D341Med (cell line): Measurements from ENCODE around the gene XKR3.
"Not testable (repeated sequence)": the region's sequence is repeated elsewhere in the genome, so short reads cannot be mapped to it uniquely, and the experiment has no call there.

ENCODE experiments used
- DNase-seq: peaks from one replicate; pipeline ENCODE4 v3.0.0; 2012; ENCODE audit warnings: low spot score

Gene XKR3

GRCh38 chr22:16824716-16825687, at the start of gene XKR3:
XKR3 (minus strand) TSS chr22:16825411; CDS start chr22:16808073, 17,338 bp downstream.
- DNase-seq: no peak

GRCh38 chr22:16869640-16870039, 44.4 kb upstream of the XKR3 start:
- DNase-seq: not testable (repeated sequence)

- DNase-seq: no peak
Observed at GRCh38 chr22:16866167-16866566, 41.0 kb upstream of the XKR3 start.

- DNase-seq: not testable (repeated sequence)
Observed at GRCh38 chr22:16856851-16857250, 31.6 kb upstream of the XKR3 start.

DNA sequence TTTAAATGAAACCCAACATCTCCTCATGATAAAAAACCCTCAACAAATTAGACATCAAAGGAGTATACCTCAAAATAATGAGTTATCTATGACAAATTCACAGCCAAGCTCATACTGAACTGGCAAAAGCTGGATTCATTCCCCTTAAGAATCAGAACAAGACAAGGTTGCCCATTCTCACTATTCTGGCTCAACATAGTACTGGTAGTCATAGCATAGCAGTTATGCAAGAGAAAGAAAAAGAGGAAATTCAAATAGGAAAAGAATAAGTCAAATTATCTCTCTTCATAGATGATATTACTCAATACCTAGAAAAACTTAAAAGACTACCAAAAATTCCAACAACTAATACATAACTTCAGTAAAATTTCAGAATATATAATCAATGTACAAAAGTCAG, 29.4 kb upstream of the XKR3 start:
- no peak for DNase-seq

DNA sequence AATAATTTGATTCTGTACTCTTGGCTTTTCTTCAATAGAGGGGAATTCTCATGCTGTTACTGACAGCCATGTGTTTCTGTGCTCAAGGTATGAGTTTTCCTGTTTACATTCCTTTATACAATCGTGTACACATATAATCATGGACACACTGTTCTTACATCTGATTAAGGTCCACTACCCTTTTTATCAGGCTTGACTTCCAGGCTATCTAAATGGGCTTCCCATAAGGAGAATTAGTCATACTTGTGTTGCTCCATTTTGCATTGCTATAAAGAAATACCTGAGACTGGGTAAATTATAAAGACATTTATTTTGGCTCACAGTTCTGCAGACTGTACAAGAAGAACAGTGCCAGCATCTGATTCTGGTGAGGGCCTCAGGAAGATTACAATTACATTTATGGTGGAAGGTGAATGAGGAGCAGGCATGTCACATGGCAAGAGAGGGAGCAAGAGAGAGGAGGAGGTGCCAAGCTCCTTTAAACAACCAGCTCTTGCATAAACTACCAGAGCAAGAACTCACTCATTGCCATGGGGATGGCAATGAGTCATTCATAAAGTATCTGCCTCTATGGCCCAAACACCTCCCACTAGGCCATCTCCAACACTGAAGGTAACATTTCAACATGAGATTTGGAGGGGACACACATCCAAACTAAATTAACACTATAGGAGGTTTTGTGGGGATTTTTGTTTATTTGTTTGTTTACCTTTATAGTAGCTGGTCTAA, 26.2 kb upstream of the XKR3 start:
- DNase-seq: not testable (repeated sequence)

GRCh38 chr22:16847271-16847670, 22.1 kb upstream of the XKR3 start:
- DNase-seq: no peak

- DNase-seq: no peak
Observed at GRCh38 chr22:16845881-16846280, 20.7 kb upstream of the XKR3 start.

GRCh38 chr22:16845465-16845864, 20.3 kb upstream of the XKR3 start:
- DNase-seq: no peak

DNA sequence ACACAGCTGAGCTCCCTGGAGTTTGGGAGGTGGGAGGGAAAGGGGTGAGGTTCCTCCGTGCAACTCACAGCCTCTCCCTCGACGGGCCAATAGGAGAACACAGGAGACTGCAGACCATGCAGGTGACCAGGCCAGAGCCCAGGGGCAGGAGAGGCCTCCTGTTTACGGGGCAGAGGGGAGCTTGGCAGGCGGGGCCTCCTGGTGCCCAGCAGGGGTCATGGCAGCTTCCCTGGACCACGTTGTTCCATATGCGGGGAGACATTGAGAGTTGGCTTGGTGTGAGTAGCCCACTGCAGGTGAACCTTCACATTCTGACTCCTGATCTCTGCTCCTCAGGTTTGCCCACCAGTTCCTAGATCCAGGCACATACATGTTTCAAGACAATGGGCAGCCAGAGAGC, 19.3 kb upstream of the XKR3 start:
- peak; percentile 15 for DNase-seq

- no peak for DNase-seq
Observed at GRCh38 chr22:16838073-16838472, 12.9 kb upstream of the XKR3 start.

DNA sequence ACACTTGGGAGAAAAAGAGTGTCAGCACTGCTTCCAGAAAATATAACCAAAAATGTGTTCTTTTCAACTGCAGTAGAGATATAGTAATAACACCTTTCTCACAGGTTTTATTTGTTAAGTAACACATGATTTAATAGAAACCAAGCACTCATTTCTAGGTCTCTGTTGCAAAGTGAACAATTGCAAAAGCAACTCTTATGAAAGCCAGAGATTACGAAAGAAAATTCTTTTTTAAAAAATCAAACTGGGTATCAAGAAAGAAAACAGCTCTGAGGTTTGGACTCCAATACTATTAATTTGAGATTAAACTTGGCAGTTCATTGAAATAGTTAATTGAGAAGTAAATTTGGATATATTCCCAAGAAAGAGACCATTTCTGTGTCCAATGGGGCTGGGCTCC, 9.8 kb upstream of the XKR3 start:
- no peak for DNase-seq

- no peak for DNase-seq
Observed at GRCh38 chr22:16831257-16831656, 6.0 kb upstream of the XKR3 start.

GRCh38 chr22:16829985-16830384, 4.8 kb upstream of the XKR3 start:
- no peak for DNase-seq

- DNase-seq: no peak
Observed at GRCh38 chr22:16828876-16829275, 3.7 kb upstream of the XKR3 start.

DNA sequence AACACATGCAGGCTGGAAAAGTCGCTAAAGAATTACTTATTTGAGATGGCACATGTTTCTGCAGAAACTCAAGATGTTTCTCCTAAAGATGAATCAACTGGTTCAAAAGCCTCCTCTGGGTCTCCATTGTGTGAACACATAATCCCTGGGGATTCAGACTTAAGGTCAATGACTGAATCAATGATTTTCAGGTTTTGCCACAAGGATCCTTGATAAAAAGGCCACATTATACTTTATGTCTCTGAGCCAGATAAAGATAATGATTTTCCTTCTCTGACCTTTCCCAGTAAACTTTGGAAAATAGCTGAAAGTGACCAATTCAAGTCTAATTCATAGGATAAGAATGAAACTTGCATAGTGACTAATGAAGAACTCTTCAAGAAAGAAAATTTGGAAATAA, 2.3 kb upstream of the XKR3 start:
- no peak for DNase-seq

DNA sequence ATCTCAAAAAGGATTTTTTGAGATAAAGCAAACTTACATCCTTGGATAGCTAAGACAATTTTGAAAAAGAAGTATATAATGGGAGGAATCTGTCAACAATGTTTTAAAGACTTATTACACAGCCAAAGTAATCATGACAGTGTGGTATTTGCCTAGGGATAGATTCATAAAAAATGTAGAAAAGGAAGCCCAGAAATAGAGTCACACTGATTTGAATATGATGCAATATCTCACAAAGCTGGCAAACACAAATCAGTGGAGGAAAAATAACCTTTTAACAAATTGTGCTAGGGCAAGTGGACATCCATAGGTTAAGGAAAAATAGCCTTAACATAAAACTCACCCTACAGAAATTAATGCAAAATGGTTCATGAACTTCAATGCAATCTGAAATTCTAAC, 6.0 kb downstream of the XKR3 start:
- no peak for DNase-seq

DNA sequence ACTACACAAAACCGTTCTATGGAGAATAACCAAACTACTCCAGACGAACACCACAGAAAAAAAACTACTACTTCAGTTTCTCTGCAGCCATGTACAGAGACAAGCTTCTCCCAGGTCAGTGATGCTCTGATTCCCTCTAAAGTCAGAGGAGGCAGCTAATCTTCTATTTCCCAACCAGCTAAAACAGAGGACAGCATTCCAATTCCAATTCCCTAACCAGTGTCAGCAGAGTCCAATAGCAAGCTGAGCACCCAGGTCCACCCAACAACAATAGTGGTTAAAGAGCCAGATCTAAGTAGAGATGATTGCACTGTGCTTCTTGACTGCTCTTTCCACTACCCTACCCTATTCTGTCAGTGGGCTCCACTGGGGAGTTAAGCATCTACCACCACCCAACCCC, 6.7 kb downstream of the XKR3 start:
- DNase-seq: no peak

GRCh38 chr22:16815073-16815472, 10.1 kb downstream of the XKR3 start:
- no peak for DNase-seq

DNA sequence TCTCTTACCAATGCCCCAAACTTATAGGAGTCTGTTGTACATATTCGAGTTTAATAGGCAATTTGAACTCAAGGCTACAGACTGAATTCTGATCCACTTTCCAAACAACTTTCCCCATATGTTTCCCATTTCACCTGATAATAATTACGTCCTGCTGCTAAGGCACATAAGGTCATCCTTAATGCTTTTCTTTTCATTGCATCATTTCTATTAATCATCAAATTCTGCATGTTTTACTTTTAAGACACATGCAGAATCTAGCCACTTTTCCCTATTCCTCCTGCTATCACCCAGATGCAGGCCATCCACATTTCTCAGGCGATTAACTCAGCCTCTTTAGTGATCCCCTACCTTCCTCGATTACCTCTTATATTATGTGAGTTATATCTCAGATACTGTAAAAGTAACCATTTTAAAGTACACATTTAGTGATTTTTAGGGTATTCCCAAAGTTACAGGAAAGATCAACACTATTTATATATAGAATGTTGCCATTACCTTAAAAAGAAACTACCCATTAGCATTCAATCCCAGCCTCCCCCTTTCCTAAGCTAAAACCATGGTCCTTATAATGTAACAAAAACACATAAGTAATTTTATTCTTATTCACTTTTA, 14.9 kb downstream of the XKR3 start:
- DNase-seq: no peak

DNA sequence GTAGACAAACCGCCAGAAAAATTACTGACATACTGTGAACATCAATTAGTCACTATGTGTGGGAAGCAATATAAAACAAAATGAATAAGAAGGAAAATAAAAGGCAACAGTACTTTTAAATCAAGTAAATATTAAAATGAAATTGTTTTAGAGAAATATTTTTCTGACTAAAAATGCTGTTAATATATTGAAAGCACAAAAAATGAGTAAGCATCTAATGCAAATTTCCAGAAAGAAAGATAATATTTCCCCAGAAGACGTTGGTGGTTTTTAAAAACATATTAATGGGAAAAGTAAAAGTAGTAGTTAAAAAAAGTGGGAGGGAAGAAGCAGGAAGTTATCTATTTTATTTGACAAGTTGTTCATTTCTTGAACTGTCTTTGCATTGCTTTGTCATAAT, 16.5 kb downstream of the XKR3 start:
- no peak for DNase-seq

- no peak for DNase-seq
Observed at GRCh38 chr22:16807109-16807508, 18.1 kb downstream of the XKR3 start.

DNA sequence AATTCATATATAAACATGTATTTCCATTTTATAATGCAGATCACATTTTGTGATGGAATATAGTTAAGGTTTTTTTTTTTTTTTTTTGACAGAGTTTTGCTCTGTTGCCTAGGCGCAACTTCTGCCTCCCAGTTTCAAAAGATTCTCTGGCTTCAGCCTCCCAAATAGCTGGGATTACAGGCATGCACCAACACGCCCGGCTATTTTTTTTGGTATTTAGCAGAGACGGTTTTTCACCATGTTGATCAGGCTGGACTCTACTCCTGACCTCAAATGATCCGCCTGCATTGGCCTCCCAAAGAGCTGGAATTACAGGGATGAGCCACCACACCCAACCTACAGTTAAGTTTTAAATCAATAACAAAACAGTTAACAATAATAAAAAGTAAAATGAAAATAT, 18.8 kb downstream of the XKR3 start:
- no peak for DNase-seq
